Activated naive CD4-positive, alpha-beta T cell treated with anti-CD3 and anti-CD28 coated beads, Interleukin-2, amount 50 U/mL, for 16 hours (primary cell): ENCODE results near the gene TMEM80.

Source experiments
- DNase-seq: peaks from one replicate; pipeline ENCODE4 v3.0.0-alpha.2; 2020

TMEM80 gene

GRCh38 chr11:748007-748359 lies 52.4 kb downstream of the TMEM80 start:
- no peak for DNase-seq

DNA sequence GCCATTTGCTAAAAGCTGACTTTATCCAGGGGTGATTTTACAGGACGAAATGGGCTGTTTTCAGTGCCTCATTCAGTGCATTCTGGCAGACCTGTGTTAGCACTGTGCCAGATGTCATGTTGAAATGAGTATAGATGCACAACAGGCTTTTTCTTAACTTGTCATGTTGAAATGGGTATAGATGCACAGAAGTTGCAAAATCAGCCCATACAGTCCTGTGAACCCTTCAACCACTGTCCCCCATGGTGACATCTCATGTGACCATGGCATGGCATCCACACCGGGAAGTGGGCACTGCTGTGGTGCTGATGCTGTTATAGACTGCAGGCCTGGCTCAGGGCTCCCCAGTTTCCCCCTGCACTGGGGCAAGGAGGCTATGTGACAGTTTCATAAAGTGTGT lies 54.1 kb downstream of the TMEM80 start:
- DNase-seq = no peak
